Sigmoid colon (tissue), 7 donors: Measurements from ENCODE around the gene FXYD3. TPM values are rescaled to one million over a fixed set of nuclear protein-coding genes. Genes with fewer than 3 reads are reported as not detected.

Source experiments
- DNase-seq: peaks from one replicate; pipeline ENCODE4 v3.0.0-alpha.2; 2019
- H3K27ac ChIP-seq, 4 donors: fragments of 200-600 bp; sonication (generic); one replicate each; pipeline ENCODE4 v1.5.1; 2016 to 2019; ENCODE audit warnings: mild to moderate bottlenecking in 1 of 4
- H3K27me3 ChIP-seq, 3 donors: fragments of 200-600 bp; sonication (generic); one replicate each; pipeline ENCODE4 v1.5.1; 2019; ENCODE audit warnings: mild to moderate bottlenecking in 1 of 3
- H3K36me3 ChIP-seq, 4 donors: fragments of 200-600 bp; sonication (generic); one replicate each; pipeline ENCODE4 v1.5.1; 2016 to 2019
- H3K4me1 ChIP-seq, 4 donors: fragments of 200-600 bp; sonication (generic); one replicate each; pipeline ENCODE4 v1.5.1; 2017 to 2019
- H3K4me3 ChIP-seq, 4 donors: fragments of 200-600 bp; sonication (generic); one replicate each; pipeline ENCODE4 v1.5.1; 2017 to 2019; ENCODE audit warnings: mild to moderate bottlenecking in 2 of 4, moderate library complexity in 1 of 4
- H3K9me3 ChIP-seq, 4 donors: fragments of 200-600 bp in 3 of 4; sonication (generic) in 3 of 4; one replicate each; pipeline versions ENCODE4 v1.5.1 to v1.6.1; 2013 to 2019
- EP300 ChIP-seq, 4 donors: sonication (generic); formaldehyde crosslinking; IDR thresholded peaks; one replicate each; pipeline ENCODE4 v1.6.1; 2017; ENCODE audit warnings: antibody characterized with exemption in 4 of 4
- POLR2A ChIP-seq, 2 donors: fragments of 450-650 bp; IDR thresholded peaks; one replicate each; pipeline ENCODE4 v1.6.1; 2016; ENCODE audit warnings: antibody characterized with exemption in 2 of 2, mild to moderate bottlenecking in 2 of 2, moderate library complexity in 2 of 2
- POLR2AphosphoS5 ChIP-seq, 4 donors: sonication (generic); formaldehyde crosslinking; IDR thresholded peaks; one replicate each; pipeline ENCODE4 v1.6.1; 2017; ENCODE audit warnings: antibody characterized with exemption in 4 of 4
- WGBS, 2 donors: extraction: QIAGEN DNeasy Blood & Tissue Kit; methylation state at CpG; one replicate each; pipeline ENCODE4 v1.1.7; 2013; 5-methylcytosine and 5-hydroxymethylcytosine counted together
- intact Hi-C: fragments of 100-400 bp; cut with DNase I; formaldehyde crosslinking; loops from one replicate; pipeline ENCODE4 v1.15.1; 2023
- polyA plus RNA-seq, 3 donors: library from polyadenylated mRNA; stranded (reverse); fragments of 200-250 nt; gene quantifications; one replicate each; pipeline ENCODE4 v1.2.3, GENCODE V29; 2013
- total RNA-seq, 4 donors: library from RNA; depleted of rRNA; stranded (reverse); fragments of >200 nt; gene quantifications; one replicate each; pipeline ENCODE4 v1.1.0, GENCODE V29; 2016
- TF ChIP-seq, protein P1 (sequence below), 4 experiments: fragments of 450-650 bp in 3 of 4; fragments of 200-600 bp in 1 of 4; IDR thresholded peaks; one replicate each; pipeline ENCODE4 v1.5.1; 2016 to 2019; ENCODE audit warnings: antibody characterized with exemption in 4 of 4, mild to moderate bottlenecking in 3 of 4, moderate library complexity in 2 of 4
- donor health status: healthy with polysubstance abuse.
- donor health status: Bipolar disorder and iron deficiency.
- donor health status: healthy.

Gene FXYD3
- total and polyA plus RNA-seq, 7 donors, result 3.7 to 3,333 (median 15.3) TPM

DNA sequence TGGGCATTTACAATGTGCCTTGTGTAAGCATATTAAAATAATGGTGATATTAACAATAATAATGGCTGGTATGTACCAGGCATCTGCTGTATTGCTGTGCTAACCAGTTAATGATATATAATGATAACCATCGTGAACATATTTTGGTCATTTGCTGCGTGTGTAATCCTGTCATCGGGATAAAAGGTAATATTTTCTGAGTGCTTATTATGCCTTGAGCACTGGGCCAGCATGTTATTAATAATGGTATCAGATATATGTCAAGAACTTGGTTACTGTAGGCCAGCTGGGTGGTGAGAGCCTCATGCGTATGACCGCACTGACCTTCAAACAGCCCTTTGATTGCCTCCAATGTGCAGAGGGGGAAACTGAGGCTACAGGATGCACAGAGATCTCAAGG lies 22.2 kb upstream of the FXYD3 start:
- Histone ChIP-seq H3K4me1 (peaks cover 0 to 11% (median 7%) of the 10 kb centered on the region in 4 donors), H3K36me3 (no peaks in the 10 kb centered on the region), H3K27me3 (peaks cover 0 to 27% (median 23%) of the 10 kb centered on the region in 3 donors), H3K27ac (no peak overlapping the region), H3K9me3 (no peaks in the 10 kb centered on the region), H3K4me3 (no peak overlapping the region)
- intact Hi-C loops, result loop anchor here (5.0 kb wide), 1 partner anchor 121 kb away; no protein-coding TSS in a partner anchor
- no peak for DNase-seq
- 95 to 96% methylated on average over 5 of the region's 5 CpGs for WGBS, 2 donors
- TF ChIP-seq EP300 (IDR thresholded peaks at IDR 0.05), result no peak
- TF ChIP-seq, protein P1, sequence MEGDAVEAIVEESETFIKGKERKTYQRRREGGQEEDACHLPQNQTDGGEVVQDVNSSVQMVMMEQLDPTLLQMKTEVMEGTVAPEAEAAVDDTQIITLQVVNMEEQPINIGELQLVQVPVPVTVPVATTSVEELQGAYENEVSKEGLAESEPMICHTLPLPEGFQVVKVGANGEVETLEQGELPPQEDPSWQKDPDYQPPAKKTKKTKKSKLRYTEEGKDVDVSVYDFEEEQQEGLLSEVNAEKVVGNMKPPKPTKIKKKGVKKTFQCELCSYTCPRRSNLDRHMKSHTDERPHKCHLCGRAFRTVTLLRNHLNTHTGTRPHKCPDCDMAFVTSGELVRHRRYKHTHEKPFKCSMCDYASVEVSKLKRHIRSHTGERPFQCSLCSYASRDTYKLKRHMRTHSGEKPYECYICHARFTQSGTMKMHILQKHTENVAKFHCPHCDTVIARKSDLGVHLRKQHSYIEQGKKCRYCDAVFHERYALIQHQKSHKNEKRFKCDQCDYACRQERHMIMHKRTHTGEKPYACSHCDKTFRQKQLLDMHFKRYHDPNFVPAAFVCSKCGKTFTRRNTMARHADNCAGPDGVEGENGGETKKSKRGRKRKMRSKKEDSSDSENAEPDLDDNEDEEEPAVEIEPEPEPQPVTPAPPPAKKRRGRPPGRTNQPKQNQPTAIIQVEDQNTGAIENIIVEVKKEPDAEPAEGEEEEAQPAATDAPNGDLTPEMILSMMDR (IDR thresholded peaks at IDR 0.05), result no peak
- TF ChIP-seq POLR2AphosphoS5 (IDR thresholded peaks at IDR 0.05), result no peak
- no peak for TF ChIP-seq POLR2A (IDR thresholded peaks at IDR 0.05)

DNA sequence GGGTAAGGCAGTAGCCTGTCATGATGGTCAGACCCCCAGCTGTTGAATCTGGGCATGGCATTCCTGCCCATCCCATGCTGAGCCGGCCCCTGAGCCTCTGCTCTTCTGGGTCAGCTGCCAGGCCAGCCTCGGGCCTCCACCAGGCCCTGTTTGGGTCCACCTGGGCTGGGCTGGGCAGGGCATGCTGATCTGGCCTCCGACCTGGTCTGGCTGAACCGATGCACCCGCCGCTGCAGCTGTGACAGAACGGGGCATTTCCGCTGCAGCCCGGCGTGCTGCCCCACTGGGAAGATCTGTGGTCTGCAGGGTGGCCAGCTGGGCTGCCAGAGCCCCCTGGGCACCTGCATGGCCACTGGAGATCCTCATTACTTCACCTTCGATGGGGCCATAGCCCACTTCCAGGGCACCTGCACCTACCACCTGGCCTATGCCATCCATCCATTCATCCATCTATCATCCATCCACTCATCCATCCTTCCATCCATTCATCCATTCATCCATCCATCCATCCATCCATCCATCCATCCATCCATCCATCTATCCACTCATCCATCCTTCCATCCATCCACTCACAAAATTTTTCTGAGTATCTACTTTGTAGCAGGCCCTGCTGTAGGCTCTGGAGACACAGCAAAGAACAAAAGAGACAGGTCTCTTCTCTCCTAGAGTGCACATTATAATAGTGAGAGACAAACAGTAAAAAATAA lies 21.5 kb upstream of the FXYD3 start:
- intact Hi-C loops, result loop anchor here (5.0 kb wide), 1 partner anchor 122 kb away; no protein-coding TSS in a partner anchor
- TF ChIP-seq POLR2AphosphoS5 (IDR thresholded peaks at IDR 0.05), result no peak
- TF ChIP-seq, protein P1 (IDR thresholded peaks at IDR 0.05), result no peak
- Histone ChIP-seq H3K36me3 (no peaks in the 10 kb centered on the region), H3K27ac (no peak overlapping the region), H3K9me3 (no peaks in the 10 kb centered on the region), H3K4me1 (peaks cover 0 to 11% (median 7%) of the 10 kb centered on the region in 4 donors), H3K27me3 (peaks cover 0 to 25% (median 19%) of the 10 kb centered on the region in 3 donors), H3K4me3 (no peak overlapping the region)
- DNase-seq, result no peak
- 87 to 89% methylated on average over 11 of the region's 11 CpGs for WGBS, 2 donors

DNA sequence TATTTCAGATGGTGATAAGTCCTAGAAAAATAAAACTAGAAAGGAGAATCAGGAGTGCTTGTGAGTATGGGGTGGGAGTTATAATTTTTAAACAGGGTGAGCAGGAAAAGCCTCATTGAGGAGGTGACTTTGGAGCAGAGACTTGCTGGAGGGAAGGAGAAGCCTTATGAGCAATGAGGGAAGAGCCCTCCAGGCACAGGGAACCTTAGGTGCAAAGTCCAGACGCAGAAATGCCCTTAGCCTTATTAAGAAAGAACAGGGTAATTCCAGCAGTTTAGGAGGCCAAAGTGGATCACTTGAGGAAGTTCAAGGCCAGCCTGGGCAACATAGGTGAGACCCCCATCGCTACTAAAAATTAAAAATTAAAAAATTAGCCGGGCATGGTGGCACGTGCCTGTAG lies 21.0 kb upstream of the FXYD3 start:
- Histone ChIP-seq H3K27ac (no peak overlapping the region), H3K9me3 (no peaks in the 10 kb centered on the region), H3K4me1 (peaks cover 0 to 11% (median 7%) of the 10 kb centered on the region in 4 donors), H3K36me3 (no peaks in the 10 kb centered on the region), H3K27me3 (peaks cover 0 to 19% (median 18%) of the 10 kb centered on the region in 3 donors), H3K4me3 (no peak overlapping the region)
- no peak for TF ChIP-seq POLR2A (IDR thresholded peaks at IDR 0.05)
- 84 to 91% methylated on average over 4 of the region's 4 CpGs for WGBS, 2 donors
- DNase-seq, result no peak
- intact Hi-C loops, result loop anchor here (5.0 kb wide), 1 partner anchor 122 kb away; no protein-coding TSS in a partner anchor

DNA sequence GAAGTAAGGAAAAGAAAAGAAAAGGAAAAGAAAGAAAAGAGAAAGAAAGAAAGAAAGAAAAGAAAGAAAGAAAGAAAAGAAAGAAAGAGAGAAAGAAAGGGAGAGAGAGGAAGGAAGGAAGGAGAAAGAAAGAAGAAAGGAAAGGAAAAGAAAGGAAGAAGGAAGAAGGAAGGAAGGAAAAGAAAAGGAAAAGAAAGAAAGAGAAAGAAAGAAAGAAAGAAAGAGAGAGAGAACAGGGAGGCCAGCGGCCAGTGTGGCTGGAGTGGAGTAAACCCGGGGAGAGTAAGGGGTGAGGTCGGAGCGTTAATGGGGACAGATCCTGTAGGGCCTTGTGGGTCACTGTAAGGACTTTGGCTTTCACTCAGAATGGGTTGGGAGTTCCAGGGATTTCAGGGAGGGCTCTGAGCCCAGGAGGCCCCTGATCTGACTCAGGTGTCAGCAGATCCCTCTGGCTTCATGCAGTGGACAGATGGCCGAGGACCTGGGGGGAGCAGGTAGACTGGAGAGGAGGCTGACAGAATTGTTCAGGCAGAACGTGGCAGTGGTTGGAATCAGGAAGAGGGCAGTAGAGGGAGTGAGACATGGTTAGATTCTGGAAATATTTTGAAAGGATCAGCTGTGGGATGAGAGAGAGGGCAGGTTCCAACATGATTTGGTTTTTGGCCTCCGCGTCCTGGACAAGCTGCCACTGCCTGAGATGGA lies 19.8 kb upstream of the FXYD3 start:
- no peak for TF ChIP-seq EP300 (IDR thresholded peaks at IDR 0.05)
- no peak for TF ChIP-seq POLR2A (IDR thresholded peaks at IDR 0.05)
- TF ChIP-seq POLR2AphosphoS5 (IDR thresholded peaks at IDR 0.05), result no peak
- TF ChIP-seq, protein P1 (IDR thresholded peaks at IDR 0.05), result no peak
- Histone ChIP-seq H3K9me3 (no peaks in the 10 kb centered on the region), H3K4me1 (peaks cover 0 to 3% (median 1%) of the 10 kb centered on the region in 4 donors), H3K27me3 (peaks cover 0 to 8% (median 6%) of the 10 kb centered on the region in 3 donors), H3K27ac (no peak overlapping the region), H3K4me3 (no peak overlapping the region), H3K36me3 (no peaks in the 10 kb centered on the region)
- intact Hi-C loops, result no loop called here
- no peak for DNase-seq
- 82 to 84% methylated on average over 8 of the region's 8 CpGs for WGBS, 2 donors

DNA sequence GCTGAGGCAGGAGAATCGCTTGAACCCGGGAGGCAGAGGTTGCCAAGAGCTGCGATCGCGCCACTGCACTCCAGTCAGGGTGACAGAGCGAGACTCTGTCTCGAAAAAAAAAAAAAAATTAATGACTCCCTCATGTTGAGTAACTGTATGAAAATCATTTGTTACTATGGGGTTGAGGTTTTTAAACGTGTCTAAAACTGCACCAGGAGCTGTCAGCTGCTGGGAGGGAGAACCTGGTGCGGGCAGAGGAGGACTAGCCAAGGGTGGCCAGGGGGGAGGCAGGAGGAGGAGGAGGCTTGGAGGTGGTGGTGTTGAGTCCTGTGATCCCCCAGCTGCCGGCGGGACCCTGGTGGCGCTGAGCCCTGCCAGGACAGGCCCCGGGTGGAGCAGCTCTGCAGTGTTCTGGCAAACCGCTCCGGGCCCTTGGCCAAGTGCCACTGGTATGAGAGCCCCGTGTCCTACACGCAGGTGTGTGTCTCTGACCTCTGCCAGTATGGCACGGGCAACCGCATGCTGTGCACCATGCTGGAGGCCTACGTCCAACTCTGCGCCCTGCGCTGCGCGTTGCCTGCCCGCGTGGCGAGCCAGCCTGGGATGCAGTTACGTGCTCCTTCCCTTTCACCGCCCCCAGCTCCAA lies 17.1 kb upstream of the FXYD3 start:
- Histone ChIP-seq H3K9me3 (no peaks in the 10 kb centered on the region), H3K36me3 (no peaks in the 10 kb centered on the region), H3K27ac (no peak overlapping the region), H3K4me3 (no peak overlapping the region), H3K27me3 (no peaks in the 10 kb centered on the region), H3K4me1 (no peaks in the 10 kb centered on the region)
- intact Hi-C loops, result no loop called here
- no peak for DNase-seq
- no peak for TF ChIP-seq POLR2A (IDR thresholded peaks at IDR 0.05)
- no peak for TF ChIP-seq POLR2AphosphoS5 (IDR thresholded peaks at IDR 0.05)
- TF ChIP-seq, protein P1 (IDR thresholded peaks at IDR 0.05), result no peak
- 71 to 87% methylated on average over 29 of the region's 29 CpGs for WGBS, 2 donors
